Tibial nerve (tissue), 4 donors: Measurements from ENCODE around the gene ATP1A1.

Experiments
- CTCF ChIP-seq, 5 experiments: fragments of 200-600 bp in 3 of 5; fragments of 450-650 bp in 2 of 5; sonication (generic) in 3 of 5; IDR thresholded peaks; one replicate each; pipeline ENCODE4 v1.5.1; 2016 to 2019; ENCODE audit warnings: antibody characterized with exemption in 5 of 5, mild to moderate bottlenecking in 3 of 5, moderate library complexity in 2 of 5
- EP300 ChIP-seq, 2 donors: sonication (generic); formaldehyde crosslinking; IDR thresholded peaks; one replicate each; pipeline ENCODE4 v1.6.1; 2017; ENCODE audit warnings: antibody characterized with exemption in 2 of 2, mild to moderate bottlenecking in 1 of 2
- POLR2A ChIP-seq, 2 donors: fragments of 450-650 bp; IDR thresholded peaks; one replicate each; pipeline ENCODE4 v1.6.1; 2017; ENCODE audit warnings: antibody characterized with exemption in 2 of 2, mild to moderate bottlenecking in 2 of 2, moderate library complexity in 2 of 2

GRCh38 chr1:116386042-116386441, 13.0 kb downstream of the ATP1A1 start:
- TF ChIP-seq CTCF (IDR thresholded peaks at IDR 0.05) (no peak), POLR2A (IDR thresholded peaks at IDR 0.05) (no peak), EP300 (IDR thresholded peaks at IDR 0.05) (no peak)
